HuH-7 (cell line): ENCODE results near the gene TFAP2A.

Source experiments
- DNase-seq: peaks from one replicate; pipeline ENCODE4 v3.0.0; 2011; ENCODE audit warnings: low spot score

Gene TFAP2A

GRCh38 chr6:10414756-10415616, at the start of gene TFAP2A:
TSS of gene TFAP2A (minus strand) at chr6:10415074. CDS start at chr6:10414991, 83 bp downstream.
- no peak for DNase-seq

DNA sequence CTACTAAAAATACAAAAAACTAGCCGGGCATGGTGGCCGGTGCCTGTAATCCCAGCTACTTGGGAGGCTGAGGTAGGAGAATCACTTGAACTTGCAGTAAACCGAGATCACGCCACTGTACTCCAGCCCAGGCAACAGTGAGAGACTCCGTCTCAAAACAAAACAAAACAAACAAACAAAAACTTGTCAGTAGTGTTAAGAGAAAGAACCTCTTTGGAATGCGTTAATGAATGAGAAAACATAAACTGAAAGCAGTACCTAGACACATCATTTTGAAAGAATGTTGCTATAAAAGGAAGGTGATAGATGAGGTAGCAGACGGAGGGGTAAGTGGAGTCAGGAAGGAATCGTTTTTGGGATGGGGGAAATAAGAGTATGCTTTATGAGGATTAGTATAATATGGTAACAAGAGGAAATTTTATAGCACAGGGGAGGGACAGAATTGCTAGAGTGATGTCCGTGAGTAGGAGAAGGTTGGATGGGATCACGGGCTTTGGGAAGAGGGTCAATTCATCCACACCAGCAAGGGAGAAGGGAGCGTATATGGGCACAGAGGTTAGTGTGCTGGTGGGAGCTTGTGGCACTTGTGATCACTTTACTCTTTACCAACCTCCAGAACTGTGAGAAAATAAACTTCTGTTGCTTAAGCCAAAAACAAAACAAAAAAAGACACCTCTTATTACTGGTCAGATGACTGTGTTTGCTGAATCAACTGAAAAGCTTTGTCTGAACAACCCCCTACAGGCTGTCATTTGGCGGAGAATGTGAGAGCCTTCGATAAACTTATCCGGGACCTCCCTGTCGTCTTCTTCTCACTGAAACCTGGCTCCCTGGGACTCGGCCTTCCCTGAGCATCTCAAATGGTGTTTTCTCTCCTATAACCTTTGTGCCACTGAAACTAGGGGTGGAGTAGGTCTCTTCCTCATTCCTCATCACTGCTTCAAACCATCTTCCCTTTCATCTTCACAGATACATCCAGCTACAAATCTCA, 48.9 kb upstream of the TFAP2A start:
- no peak for DNase-seq

DNA sequence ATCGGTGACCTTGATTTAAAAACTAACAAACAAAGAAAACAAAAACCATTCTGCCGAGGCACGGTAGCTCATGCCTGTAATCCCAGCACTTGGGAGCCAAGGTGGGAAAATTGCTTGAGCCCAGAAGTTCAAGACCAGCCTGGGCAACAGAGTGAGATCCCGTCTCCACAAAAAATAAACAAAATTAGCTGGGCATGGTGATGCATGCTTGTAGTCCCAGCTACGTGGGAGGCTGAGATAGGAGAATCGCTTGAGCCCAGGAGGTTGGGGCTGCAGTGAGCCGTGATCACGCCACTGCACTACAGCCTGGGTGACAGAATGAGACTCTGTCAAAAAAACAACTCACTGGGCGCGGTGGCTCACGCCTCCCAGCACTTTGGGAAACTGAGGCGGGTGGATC, 48.2 kb upstream of the TFAP2A start:
- DNase-seq, result no peak

DNA sequence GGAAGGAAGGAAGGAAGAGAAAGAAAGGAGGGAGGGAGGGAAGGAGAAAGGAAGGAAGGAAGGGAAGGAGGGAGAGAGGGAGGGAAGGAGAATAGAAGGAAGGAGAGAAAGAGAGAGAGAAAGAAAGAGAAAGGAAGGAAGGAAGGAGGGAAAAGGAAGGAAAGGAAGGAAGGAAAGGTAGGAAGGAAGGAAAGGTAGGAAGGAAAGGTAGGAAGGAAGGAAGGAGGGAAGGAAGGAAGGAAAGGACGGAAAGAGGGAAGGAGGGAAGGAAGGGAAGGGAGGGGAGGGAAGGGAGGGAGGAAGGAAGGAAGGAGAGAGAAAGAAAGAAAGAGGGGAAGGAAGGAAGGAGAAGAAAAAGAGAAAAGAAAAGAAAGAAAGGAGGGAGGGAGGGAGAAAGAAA, 47.0 kb upstream of the TFAP2A start:
- DNase-seq, result no peak

DNA sequence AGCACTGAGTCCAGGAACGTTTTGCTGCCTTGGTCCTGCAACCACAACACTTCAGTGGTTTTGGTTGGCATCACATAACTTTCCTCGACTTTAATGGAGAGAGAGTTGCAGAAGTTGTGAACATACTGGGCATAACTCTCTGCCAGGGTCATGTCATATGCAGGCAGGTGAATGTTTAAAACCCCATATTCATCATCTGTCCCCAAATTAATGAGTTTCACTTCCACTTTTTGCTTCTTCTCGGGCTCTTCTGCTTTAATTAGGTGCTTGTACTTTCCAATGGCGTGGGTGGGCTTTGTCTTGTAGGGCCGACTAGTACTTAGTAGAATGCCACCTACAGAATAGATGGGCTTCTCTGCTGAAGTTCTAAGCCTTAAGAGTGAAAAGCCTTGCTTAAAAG, 45.2 kb upstream of the TFAP2A start:
- DNase-seq, result no peak

DNA sequence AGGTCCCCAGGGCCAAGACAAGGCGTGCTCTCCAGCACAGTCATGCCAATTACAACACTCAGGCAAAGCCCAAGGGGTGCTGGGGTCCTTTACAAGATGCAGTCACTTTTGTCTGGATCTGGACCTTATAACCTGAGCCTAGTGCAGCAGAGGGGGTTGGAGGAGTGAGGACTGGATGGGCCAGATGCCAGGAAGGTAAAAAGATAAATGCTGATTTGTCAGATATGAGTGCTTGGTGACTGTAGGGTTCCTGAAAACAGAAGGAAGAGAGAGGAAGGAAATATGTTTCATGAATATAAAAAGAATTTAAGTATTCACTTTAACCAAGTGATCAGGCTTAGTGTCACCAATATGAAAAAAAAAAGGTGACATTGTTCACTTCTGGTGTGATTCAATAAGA, 43.4 kb upstream of the TFAP2A start:
- no peak for DNase-seq

DNA sequence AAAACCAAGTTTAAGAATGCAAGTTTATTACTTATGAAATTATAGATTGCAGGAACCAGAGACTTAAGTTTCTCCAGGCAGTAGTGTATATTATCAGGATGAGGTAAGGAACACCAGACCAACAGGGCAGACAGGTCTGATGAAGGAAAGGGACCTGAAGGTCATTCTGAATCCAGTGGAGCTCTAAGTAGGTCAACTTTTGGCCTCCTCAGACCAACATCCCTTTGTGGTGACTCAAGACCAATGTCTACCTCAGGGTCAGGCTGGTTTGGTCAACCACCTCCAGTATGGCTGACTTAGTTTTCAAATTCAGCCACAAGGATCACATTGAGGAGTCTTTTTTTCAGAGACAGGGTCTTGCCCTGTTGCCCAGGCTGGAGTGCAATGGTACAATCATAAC, 38.7 kb upstream of the TFAP2A start:
- DNase-seq, result no peak

DNA sequence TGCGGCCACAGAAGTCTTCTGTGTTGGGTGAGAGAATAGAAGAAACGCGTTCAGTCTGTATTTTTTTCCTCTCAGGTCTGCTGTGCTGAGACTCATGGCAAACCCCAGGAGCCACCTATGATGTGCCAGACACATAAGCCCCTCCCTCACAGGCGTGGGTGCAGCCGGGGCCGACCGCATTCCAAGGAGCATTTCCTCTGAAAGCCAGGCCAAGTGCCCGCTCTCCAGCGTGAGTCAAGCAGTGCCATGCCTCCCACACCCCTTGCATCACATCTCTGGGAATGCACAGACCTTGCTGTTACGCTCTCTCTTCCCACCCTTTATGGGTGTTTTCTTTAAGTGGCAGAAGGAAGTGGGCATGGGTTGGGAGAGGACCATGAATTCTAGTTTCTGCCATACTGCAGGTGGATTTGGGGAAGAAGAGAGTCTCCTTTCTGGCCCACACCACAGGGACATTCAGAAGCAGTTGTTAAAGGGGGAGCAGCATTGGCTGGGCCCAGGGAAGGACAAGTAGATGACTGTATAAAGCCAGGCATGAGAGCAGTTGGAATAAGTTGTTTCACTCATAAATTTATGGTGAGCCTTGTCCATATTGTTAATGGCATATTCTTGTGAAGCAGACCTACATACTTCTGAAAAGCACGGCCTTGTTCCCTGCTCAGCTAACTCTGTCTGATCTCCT, 37.1 kb upstream of the TFAP2A start:
- no peak for DNase-seq

- DNase-seq, result no peak
Measured at GRCh38 chr6:10451394-10451793, 36.5 kb upstream of the TFAP2A start.

DNA sequence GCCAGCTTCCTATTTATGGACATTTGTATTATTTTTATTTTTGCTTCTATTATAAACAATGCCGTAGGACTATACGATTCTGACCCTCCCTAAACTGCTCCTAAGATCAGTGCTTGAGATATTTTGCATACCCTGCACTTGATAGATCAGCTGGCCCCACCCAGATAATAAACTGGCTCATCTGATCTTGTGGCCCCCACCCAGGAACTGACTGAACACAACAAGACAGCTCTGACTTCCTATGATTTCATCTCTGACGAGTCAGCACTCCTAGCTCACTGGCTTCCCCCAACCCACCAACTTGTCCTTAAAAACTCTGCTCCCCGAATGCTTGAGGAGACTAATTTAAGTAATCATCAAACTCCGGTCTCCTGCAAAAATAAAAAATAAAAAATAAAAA, 34.9 kb upstream of the TFAP2A start:
- DNase-seq, result no peak

GRCh38 chr6:10448096-10448495, 33.2 kb upstream of the TFAP2A start:
- no peak for DNase-seq

DNA sequence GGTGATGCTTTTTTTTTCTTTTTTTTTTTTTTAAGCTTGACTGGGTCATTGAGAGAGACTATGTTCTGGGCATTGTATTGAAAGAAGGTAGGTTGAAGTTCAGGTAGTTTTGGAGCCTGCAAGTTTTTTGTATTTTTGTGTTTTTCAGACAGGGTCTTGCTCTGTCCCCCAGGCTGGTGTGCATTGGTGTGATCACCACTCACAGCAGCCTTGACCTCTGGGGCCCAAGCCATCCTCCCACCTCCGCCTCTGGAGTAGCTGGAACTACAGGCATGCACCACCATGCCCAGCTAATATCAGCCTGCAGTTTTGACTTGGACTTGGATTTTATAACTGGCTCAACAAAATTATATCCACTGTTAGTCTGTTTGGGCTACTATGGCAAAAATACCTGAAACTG, 31.7 kb upstream of the TFAP2A start:
- no peak for DNase-seq

- no peak for DNase-seq
Measured at GRCh38 chr6:10441655-10442009, 26.8 kb upstream of the TFAP2A start.

- DNase-seq, result no peak
Measured at GRCh38 chr6:10441004-10441654, 26.3 kb upstream of the TFAP2A start.

DNA sequence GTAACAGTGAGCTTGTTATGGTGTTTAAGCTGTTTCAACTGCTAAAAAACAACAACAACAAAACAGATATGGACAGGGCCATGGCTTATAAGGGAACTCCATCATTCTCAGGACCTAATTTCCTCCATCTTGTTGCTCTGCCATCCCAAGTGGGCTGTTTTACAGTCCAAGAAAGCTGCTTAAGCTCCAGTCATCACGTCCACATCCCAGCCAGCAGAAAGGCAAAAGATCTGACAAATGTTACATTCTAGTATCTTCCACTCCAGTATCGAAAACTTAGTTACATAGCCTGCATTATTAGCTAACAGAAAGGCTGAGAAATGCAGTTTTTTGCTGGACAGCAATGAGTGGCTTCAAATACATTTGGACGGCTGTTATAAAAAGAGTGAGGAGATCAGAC, 23.0 kb upstream of the TFAP2A start:
- DNase-seq, result no peak

- DNase-seq, result no peak
Measured at GRCh38 chr6:10434235-10434634, 19.4 kb upstream of the TFAP2A start.

GRCh38 chr6:10433322-10433721, 18.4 kb upstream of the TFAP2A start:
- DNase-seq, result no peak

GRCh38 chr6:10431423-10432164, 16.7 kb upstream of the TFAP2A start:
- no peak for DNase-seq

DNA sequence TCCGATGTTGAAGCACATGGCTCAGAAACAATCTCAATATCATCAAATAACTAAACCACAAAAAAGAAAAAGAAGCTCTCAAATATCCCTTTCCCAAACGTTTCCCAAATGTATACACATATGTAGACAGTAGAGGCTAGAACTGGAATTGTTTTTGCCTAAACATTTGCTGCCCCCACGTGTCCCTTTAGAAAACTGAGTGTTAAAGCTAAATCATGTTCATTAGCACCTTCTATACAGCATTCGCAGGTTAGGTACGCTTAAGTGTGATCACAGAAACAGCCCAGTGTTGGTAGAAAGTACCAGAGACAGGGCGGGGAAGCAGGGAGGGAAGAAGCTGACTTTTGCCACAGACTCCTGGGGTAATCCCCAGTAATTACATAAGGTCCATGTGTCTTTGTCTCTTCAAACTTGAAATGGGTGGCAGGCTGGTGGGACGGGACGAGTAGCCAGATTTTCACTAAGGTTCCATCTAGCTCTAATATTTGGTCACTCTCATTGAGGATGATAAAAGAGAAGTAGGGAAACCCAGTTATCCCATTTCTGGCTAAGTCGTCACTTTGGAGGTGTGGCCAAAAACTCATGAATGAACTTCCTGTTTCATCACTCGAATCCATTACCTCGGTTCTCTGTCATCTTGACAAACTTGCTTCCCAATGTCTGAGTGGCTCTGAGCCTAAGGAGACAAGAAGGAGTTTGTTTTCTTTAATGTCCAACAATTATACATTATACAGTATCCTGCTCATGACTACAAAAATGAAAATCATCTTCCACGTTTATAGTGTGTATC, 15.0 kb upstream of the TFAP2A start:
- DNase-seq, result no peak

GRCh38 chr6:10426781-10427279, 12.0 kb upstream of the TFAP2A start:
- DNase-seq, result no peak
